Smooth muscle cell (in vitro differentiated cells): ENCODE results near the gene UVRAG. TPM values are rescaled to one million over a fixed set of nuclear protein-coding genes. Genes with fewer than 3 reads are reported as not detected.

Source experiments
- DNase-seq: peaks from one replicate; lab custom pipeline; 2025; ENCODE audit not compliant: unreplicated experiment; lab: John Stamatoyannopoulos, UW
- H2AFZ ChIP-seq: fragments of 200-600 bp; sonication (generic); 2 replicates; pipeline ENCODE4 v1.6.0; 2016; ENCODE audit warnings: antibody characterized with exemption, low read depth, mild to moderate bottlenecking
- H3F3A ChIP-seq: fragments of 200-600 bp; sonication (generic); 2 replicates; pipeline ENCODE4 v1.6.0; 2017; ENCODE audit warnings: antibody characterized with exemption, low read depth
- H3K27ac ChIP-seq: fragments of 200-600 bp; sonication (generic); 2 replicates; pipeline ENCODE4 v1.5.1; 2016; ENCODE audit warnings: low read depth, mild to moderate bottlenecking
- H3K27me3 ChIP-seq: fragments of 200-600 bp; sonication (generic); 2 replicates; pipeline ENCODE4 v1.6.1; 2016; ENCODE audit warnings: low read depth, mild to moderate bottlenecking
- H3K36me3 ChIP-seq: fragments of 200-600 bp; sonication (generic); 2 replicates; pipeline ENCODE4 v1.5.1; 2016; ENCODE audit warnings: low read depth
- H3K4me1 ChIP-seq: fragments of 200-600 bp; sonication (generic); 2 replicates; pipeline ENCODE4 v1.5.1; 2016; ENCODE audit warnings: low read depth
- H3K4me2 ChIP-seq: fragments of 200-600 bp; sonication (generic); 2 replicates; pipeline ENCODE4 v1.6.0; 2016; ENCODE audit warnings: mild to moderate bottlenecking
- H3K4me3 ChIP-seq: fragments of 200-600 bp; sonication (generic); 2 replicates; pipeline ENCODE4 v1.5.1; 2016; ENCODE audit warnings: mild to moderate bottlenecking
- H3K79me2 ChIP-seq: fragments of 200-600 bp; sonication (generic); 2 replicates; pipeline ENCODE4 v1.6.0; 2016; ENCODE audit warnings: low read depth, mild to moderate bottlenecking
- H3K9ac ChIP-seq: fragments of 200-600 bp; sonication (generic); 2 replicates; pipeline ENCODE4 v1.6.0; 2016; ENCODE audit warnings: low read depth
- H3K9me3 ChIP-seq: fragments of 200-600 bp; sonication (generic); replicated peaks from 2 replicates; pipeline ENCODE4 v1.5.1; 2016; ENCODE audit warnings: low read depth
- H4K20me1 ChIP-seq: fragments of 200-600 bp; sonication (generic); 2 replicates; pipeline ENCODE4 v1.6.0; 2016; ENCODE audit warnings: low read depth
- WGBS: methylation state at CpG from one replicate; pipeline ENCODE4 v1.1.7; 2016; ENCODE audit warnings: low lambda C conversion rate; 5-methylcytosine and 5-hydroxymethylcytosine counted together
- polyA plus RNA-seq: library from polyadenylated mRNA; unstranded; fragments of >200 nt; fragmentation: Nextera tagmentation; extraction: Ambion mirVana; gene quantifications from 2 replicates; pipeline ENCODE4 v1.2.1, GENCODE V29; 2016
- total RNA-seq: library from RNA; depleted of rRNA; stranded (reverse); fragments of >200 nt; gene quantifications from 2 replicates; pipeline ENCODE4 v1.2.3, GENCODE V29; 2014
- TF ChIP-seq, protein P1 (sequence below): fragments of 200-600 bp; sonication (generic); IDR thresholded peaks from 2 replicates; pipeline ENCODE4 v1.5.1; 2017; ENCODE audit warnings: borderline replicate concordance, mild to moderate bottlenecking, antibody characterized with exemption; ENCODE audit not compliant: insufficient read depth, poor library complexity, severe bottlenecking

The UVRAG gene
- total and polyA plus RNA-seq, 2 experiments from 2014 or later = 12.9 to 20.2 TPM

DNA sequence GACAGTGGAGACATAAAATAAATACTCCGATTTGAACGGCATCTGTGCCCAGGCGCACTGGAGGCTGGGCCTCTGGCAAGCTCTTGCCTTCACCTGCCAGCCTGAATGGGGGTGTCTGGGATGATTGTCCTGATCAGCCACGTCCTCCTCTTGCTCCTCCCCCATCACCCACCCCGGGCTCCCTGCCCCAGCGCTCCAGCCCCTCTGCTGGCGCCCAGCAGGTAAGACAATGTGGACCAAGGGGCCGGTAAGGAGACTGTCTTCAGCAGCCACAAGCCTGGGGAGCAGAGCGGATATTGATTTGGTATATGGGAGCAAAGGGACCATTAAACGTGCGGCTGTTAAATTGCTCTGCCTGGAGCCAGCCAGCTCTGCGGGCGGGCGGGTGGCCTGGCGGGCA lies 366.4 kb downstream of the UVRAG start:
- Histone ChIP-seq H3K9ac (no peak overlapping the region), H3K36me3 (no peaks in the 10 kb centered on the region), H3K4me1 (peaks cover 7% of the 10 kb centered on the region), H4K20me1 (no peaks in the 10 kb centered on the region), H3K79me2 (no peaks in the 10 kb centered on the region), H3F3A (no peaks in the 10 kb centered on the region), H3K27me3 (no peaks in the 10 kb centered on the region), H3K9me3 (no peaks in the 10 kb centered on the region), H3K4me2 (no peak overlapping the region), H3K4me3 (no peak overlapping the region), H3K27ac (no peak overlapping the region), H2AFZ (no peak overlapping the region)
- TF ChIP-seq, protein P1, sequence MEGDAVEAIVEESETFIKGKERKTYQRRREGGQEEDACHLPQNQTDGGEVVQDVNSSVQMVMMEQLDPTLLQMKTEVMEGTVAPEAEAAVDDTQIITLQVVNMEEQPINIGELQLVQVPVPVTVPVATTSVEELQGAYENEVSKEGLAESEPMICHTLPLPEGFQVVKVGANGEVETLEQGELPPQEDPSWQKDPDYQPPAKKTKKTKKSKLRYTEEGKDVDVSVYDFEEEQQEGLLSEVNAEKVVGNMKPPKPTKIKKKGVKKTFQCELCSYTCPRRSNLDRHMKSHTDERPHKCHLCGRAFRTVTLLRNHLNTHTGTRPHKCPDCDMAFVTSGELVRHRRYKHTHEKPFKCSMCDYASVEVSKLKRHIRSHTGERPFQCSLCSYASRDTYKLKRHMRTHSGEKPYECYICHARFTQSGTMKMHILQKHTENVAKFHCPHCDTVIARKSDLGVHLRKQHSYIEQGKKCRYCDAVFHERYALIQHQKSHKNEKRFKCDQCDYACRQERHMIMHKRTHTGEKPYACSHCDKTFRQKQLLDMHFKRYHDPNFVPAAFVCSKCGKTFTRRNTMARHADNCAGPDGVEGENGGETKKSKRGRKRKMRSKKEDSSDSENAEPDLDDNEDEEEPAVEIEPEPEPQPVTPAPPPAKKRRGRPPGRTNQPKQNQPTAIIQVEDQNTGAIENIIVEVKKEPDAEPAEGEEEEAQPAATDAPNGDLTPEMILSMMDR = no peak
- DNase-seq = no peak
- 90% methylated on average over 15 of the region's 15 CpGs for whole genome bisulfite sequencing

DNA sequence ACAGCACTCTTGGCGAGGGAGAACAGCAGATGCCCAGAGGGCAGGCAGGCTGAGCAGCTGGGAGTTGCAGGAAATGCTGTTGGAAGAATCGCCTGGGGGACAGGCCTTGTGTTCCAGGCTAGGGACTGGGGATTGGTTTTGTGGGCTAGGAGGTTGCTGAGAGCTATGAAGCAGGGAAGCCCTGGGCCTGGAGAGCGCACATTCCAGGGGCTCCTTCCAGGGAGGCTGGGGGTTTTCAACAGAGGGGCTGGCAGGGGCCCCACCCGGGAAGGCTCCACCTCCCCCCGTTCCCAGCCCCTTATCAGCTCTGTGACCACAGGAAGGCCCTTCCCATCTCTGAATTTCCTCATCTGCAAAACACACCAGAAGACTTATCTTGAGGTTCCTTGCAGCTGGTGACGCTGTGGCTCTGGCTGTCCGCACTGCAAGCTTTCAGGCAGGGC lies 369.6 kb downstream of the UVRAG start:
- Histone ChIP-seq H3K79me2 (no peaks in the 10 kb centered on the region), H3F3A (no peaks in the 10 kb centered on the region), H3K27ac (peak overlapping the region; percentile 28), H3K4me1 (peaks cover 7% of the 10 kb centered on the region), H4K20me1 (no peaks in the 10 kb centered on the region), H3K4me2 (peak overlapping the region; percentile 31), H2AFZ (no peak overlapping the region), H3K9ac (no peak overlapping the region), H3K36me3 (no peaks in the 10 kb centered on the region), H3K4me3 (no peak overlapping the region), H3K9me3 (no peaks in the 10 kb centered on the region), H3K27me3 (no peaks in the 10 kb centered on the region)
- 14% methylated on average over 7 of the region's 7 CpGs for WGBS
- DNase-seq = peak; percentile 30
- TF ChIP-seq, protein P1 = no peak

DNA sequence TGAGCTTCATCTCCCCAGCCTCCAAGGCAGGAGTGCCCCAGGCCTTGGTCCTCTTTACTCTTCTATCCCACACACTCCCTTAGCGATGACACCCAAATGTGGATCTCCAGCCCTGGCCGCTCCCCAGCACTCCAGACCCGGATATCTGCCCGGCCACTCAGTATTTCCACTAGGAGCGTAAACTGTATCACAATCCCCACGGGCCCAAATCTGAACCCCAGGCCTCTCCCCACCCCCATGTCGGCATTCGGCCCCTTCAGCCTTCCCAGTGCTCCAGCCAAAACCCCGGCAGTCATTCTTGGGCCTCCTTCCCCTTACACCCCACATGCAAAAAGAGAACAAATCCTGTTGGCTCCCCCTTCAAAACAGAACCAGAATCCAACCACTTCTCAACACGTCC lies 370.5 kb downstream of the UVRAG start:
- H2AFZ ChIP-seq = peak overlapping the region; percentile 86
- 74% methylated on average over 10 of the region's 10 CpGs for WGBS

More for the DNA sequence above, 370.5 kb downstream of the UVRAG start:
- no peaks in the 10 kb centered on the region for H3K36me3 ChIP-seq
- H3K4me2 ChIP-seq = peak overlapping the region; percentile 21
- peaks cover 11% of the 10 kb centered on the region for H3K4me1 ChIP-seq
- DNase-seq = no peak
- H3K4me3 ChIP-seq = no peak overlapping the region
- H3K79me2 ChIP-seq = no peaks in the 10 kb centered on the region
- H3K27me3 ChIP-seq = no peaks in the 10 kb centered on the region
- no peaks in the 10 kb centered on the region for H4K20me1 ChIP-seq
- TF ChIP-seq, protein P1 = no peak
- H3K9ac ChIP-seq = no peak overlapping the region
- H3K9me3 ChIP-seq = no peaks in the 10 kb centered on the region
- H3K27ac ChIP-seq = peak overlapping the region; percentile 70
- H3F3A ChIP-seq = no peaks in the 10 kb centered on the region
